ENCODE data around the gene ADAD2. TPM values are rescaled to one million over a fixed set of nuclear protein-coding genes. Genes with fewer than 3 reads are reported as not detected.
A peak's percentile ranks its signal among the peaks of the same experiment; 100 is the strongest.

The ADAD2 gene
- not detected in 2 replicates for total RNA-seq
- long read RNA-seq: 0 reads

- TF ChIP-seq, protein P1, sequence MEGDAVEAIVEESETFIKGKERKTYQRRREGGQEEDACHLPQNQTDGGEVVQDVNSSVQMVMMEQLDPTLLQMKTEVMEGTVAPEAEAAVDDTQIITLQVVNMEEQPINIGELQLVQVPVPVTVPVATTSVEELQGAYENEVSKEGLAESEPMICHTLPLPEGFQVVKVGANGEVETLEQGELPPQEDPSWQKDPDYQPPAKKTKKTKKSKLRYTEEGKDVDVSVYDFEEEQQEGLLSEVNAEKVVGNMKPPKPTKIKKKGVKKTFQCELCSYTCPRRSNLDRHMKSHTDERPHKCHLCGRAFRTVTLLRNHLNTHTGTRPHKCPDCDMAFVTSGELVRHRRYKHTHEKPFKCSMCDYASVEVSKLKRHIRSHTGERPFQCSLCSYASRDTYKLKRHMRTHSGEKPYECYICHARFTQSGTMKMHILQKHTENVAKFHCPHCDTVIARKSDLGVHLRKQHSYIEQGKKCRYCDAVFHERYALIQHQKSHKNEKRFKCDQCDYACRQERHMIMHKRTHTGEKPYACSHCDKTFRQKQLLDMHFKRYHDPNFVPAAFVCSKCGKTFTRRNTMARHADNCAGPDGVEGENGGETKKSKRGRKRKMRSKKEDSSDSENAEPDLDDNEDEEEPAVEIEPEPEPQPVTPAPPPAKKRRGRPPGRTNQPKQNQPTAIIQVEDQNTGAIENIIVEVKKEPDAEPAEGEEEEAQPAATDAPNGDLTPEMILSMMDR (IDR thresholded peaks at IDR 0.05): no peak
- no peak within 1 kb of the TSS for H3K4me3 Mint-ChIP-seq (ENCODE audit: unreplicated experiment)
- H3K27ac Mint-ChIP-seq (ENCODE audit: unreplicated experiment): no peak within 1 kb of the TSS
- H3K27me3 Mint-ChIP-seq (ENCODE audit: unreplicated experiment): peaks cover 23% of the 10 kb centered on the region
- H3K4me1 Mint-ChIP-seq (ENCODE audit: unreplicated experiment): peaks cover 7% of the 10 kb centered on the region
- no peak for DNase-seq (ENCODE audit: extremely low spot score, unreplicated experiment)
- H3K36me3 Mint-ChIP-seq (ENCODE audit: unreplicated experiment): no peaks in the 10 kb centered on the region
- no peaks in the 10 kb centered on the region for H3K9me3 Mint-ChIP-seq (ENCODE audit: unreplicated experiment)
These were observed at the start of gene ADAD2 for GRCh38 chr16:84190731-84191388. Gene ADAD2, plus strand, starts transcription at chr16:84191157. Its CDS starts 74 bp downstream, at chr16:84191231.

GRCh38 chr16:84143081-84143480 lies 47.9 kb upstream of the ADAD2 start:
- Mint-ChIP-seq H3K4me3 (ENCODE audit: unreplicated experiment) (no peak overlapping the region), H3K27ac (ENCODE audit: unreplicated experiment) (no peak overlapping the region), H3K4me1 (ENCODE audit: unreplicated experiment) (peaks cover 23% of the 10 kb centered on the region), H3K9me3 (ENCODE audit: unreplicated experiment) (no peaks in the 10 kb centered on the region), H3K36me3 (ENCODE audit: unreplicated experiment) (no peaks in the 10 kb centered on the region), H3K27me3 (ENCODE audit: unreplicated experiment) (peaks cover 10% of the 10 kb centered on the region)
- DNase-seq (ENCODE audit: extremely low spot score, unreplicated experiment): no peak
- TF ChIP-seq, protein P1 (IDR thresholded peaks at IDR 0.05): no peak

DNA sequence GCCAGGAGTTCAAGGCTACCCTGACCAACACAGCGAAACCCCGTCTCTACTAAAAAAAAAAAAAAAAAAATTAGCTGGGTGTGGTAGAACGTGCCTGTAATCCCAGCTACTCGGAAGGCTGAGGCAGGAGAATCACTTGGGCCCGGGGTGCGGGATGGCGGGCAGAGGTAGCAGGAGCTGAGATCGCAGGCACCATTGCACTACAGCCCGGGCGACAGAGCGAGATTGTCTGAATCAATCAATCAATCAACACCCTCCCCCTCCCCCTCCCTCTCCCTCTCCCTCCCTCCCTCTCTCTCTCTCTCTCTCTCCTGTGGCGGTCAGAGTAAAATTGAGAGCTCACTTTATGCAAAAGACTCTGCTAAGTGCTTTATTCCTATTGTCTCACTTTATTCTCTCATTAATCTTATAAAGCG lies 47.2 kb upstream of the ADAD2 start:
- Mint-ChIP-seq H3K36me3 (ENCODE audit: unreplicated experiment) (no peaks in the 10 kb centered on the region), H3K4me3 (ENCODE audit: unreplicated experiment) (peak overlapping the region; percentile 93), H3K27me3 (ENCODE audit: unreplicated experiment) (peaks cover 12% of the 10 kb centered on the region), H3K4me1 (ENCODE audit: unreplicated experiment) (peaks cover 20% of the 10 kb centered on the region), H3K9me3 (ENCODE audit: unreplicated experiment) (no peaks in the 10 kb centered on the region), H3K27ac (ENCODE audit: unreplicated experiment) (peak overlapping the region; percentile 35)
- DNase-seq (ENCODE audit: extremely low spot score, unreplicated experiment): no peak
- TF ChIP-seq, protein P1 (IDR thresholded peaks at IDR 0.05): no peak

GRCh38 chr16:84144209-84144858 lies 46.6 kb upstream of the ADAD2 start:
- TF ChIP-seq, protein P1 (IDR thresholded peaks at IDR 0.05): no peak
- Mint-ChIP-seq H3K4me3 (ENCODE audit: unreplicated experiment) (peak overlapping the region; percentile 93), H3K27me3 (ENCODE audit: unreplicated experiment) (peaks cover 16% of the 10 kb centered on the region), H3K9me3 (ENCODE audit: unreplicated experiment) (no peaks in the 10 kb centered on the region), H3K4me1 (ENCODE audit: unreplicated experiment) (peaks cover 16% of the 10 kb centered on the region), H3K27ac (ENCODE audit: unreplicated experiment) (peak overlapping the region; percentile 35), H3K36me3 (ENCODE audit: unreplicated experiment) (no peaks in the 10 kb centered on the region)
- DNase-seq (ENCODE audit: extremely low spot score, unreplicated experiment): no peak

- Mint-ChIP-seq H3K4me1 (ENCODE audit: unreplicated experiment) (peaks cover 12% of the 10 kb centered on the region), H3K36me3 (ENCODE audit: unreplicated experiment) (no peaks in the 10 kb centered on the region), H3K4me3 (ENCODE audit: unreplicated experiment) (peak within 1 kb of the TSS; percentile 93), H3K27ac (ENCODE audit: unreplicated experiment) (peak within 1 kb of the TSS; percentile 35), H3K9me3 (ENCODE audit: unreplicated experiment) (no peaks in the 10 kb centered on the region), H3K27me3 (ENCODE audit: unreplicated experiment) (peaks cover 16% of the 10 kb centered on the region)
- TF ChIP-seq, protein P1 (IDR thresholded peaks at IDR 0.05): no peak
- peak; percentile 98 for DNase-seq (ENCODE audit: extremely low spot score, unreplicated experiment)
These were observed 45.9 kb upstream of the ADAD2 start, which contains the start of the genes DNAAF1 and HSDL1 for GRCh38 chr16:84144859-84145639. Gene DNAAF1, plus strand, starts transcription at chr16:84145308. Its CDS starts 133 bp downstream, at chr16:84145441. Gene HSDL1, minus strand, starts transcription at chr16:84145177. Its CDS starts 13,856 bp downstream, at chr16:84131321.

Measured in osteocyte (in vitro differentiated cells).